NCI-H2196 treated with DMSO at 0.1 percent for 48 hours (cell line): ENCODE results near the gene CSAG2.

Experiments used
- DNase-seq: peaks from one replicate; lab custom pipeline; 2025; ENCODE audit not compliant: unreplicated experiment; lab: John Stamatoyannopoulos, UW

CSAG2 gene

GRCh38 chrX:152674135-152674534 lies 34.9 kb downstream of the CSAG2 start:
- DNase-seq, result no peak

GRCh38 chrX:152663086-152663485 lies 46.0 kb downstream of the CSAG2 start:
- DNase-seq, result no peak

- DNase-seq, result no peak
Measured at GRCh38 chrX:152658302-152658701, 50.8 kb downstream of the CSAG2 start.
